ENCODE measurements around the gene AVL9. TPM values are rescaled to one million over a fixed set of nuclear protein-coding genes. Genes with fewer than 3 reads are reported as not detected.

Gene AVL9
- polyA plus RNA-seq, 6 donors from 2014 or later, result 10.7 to 19.8 (median 15.8) TPM

DNA sequence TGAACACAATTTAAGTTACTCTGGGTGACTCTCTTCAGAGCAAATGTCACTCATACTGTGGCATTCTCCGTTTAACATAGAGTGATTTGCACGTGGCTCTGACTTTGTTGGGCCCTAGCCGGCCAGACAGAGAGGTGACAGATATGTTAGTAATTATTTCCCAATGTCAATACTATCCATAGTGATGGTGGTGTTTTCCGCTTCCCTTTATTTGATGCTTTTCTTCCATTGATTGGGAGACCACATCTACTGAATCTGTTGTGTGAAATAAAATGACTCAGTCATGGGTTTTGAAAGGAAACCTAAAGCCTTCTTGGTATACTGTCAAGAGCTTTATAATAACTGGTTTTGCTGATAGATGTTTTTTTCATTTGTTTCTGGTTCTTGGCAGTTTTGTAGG lies 7.4 kb downstream of the AVL9 start:
- ATAC-seq (ENCODE audit: low read depth in 2 of 2), result no peak
- Mint-ChIP-seq H3K27me3 (no peaks in the 10 kb centered on the region), H3K9me3 (no peaks in the 10 kb centered on the region), H3K4me3 (peak overlapping the region in 2 of 8 donors; percentile 3 to 56), H3K4me1 (peaks cover 25 to 60% (median 39%) of the 10 kb centered on the region in 3 donors), H3K27ac (peak overlapping the region in 2 of 6 donors; percentile 16 to 79), H3K36me3 (no peaks in the 10 kb centered on the region)
- no peak for DNase-seq

DNA sequence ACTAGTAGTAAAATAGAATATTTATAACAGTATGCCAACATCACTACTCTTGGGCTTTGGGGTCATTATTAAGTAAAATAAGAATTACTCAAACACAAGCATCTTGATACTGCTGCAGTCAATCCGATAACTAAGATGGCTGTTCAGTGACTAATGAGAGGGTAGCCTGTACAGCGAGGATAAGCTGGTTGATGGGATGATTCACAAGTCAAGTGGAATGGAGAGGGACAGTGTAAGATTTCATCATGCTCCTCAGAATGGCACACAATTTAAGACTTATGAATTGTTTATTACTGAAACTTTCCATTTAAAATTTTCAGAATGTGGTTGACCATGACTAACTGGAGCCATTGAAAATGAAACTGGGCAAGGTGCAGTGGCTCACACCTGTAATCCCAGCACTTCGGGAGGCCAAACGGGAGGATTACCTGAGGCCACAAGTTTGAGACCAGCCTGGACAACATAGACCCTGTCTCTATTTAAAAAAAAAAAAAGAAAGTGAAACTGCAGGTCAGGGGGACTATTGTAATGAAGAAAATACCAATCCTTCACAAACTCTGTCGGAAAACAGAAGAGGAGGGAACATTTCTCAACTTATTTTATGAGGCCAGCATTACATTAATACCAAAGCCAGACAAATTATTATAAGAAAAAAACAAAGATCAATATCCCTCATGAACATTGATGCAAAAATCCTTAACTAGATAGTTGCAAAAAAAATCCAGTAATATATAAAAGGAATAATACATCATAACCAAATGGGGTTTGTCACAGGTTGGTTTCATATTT lies 11.2 kb downstream of the AVL9 start:
- H3K4me1 Mint-ChIP-seq, result peaks cover 29 to 63% (median 44%) of the 10 kb centered on the region in 3 donors
- ATAC-seq (ENCODE audit: low read depth in 2 of 2) (no peak), DNase-seq (no peak)
- H3K36me3 Mint-ChIP-seq, result no peaks in the 10 kb centered on the region
- peak overlapping the region in 1 of 6 donors; percentile 42 for H3K27ac Mint-ChIP-seq
- peak overlapping the region in 1 of 8 donors; percentile 47 for H3K4me3 Mint-ChIP-seq
- H3K27me3 Mint-ChIP-seq, result no peaks in the 10 kb centered on the region
- H3K9me3 Mint-ChIP-seq, result no peaks in the 10 kb centered on the region

DNA sequence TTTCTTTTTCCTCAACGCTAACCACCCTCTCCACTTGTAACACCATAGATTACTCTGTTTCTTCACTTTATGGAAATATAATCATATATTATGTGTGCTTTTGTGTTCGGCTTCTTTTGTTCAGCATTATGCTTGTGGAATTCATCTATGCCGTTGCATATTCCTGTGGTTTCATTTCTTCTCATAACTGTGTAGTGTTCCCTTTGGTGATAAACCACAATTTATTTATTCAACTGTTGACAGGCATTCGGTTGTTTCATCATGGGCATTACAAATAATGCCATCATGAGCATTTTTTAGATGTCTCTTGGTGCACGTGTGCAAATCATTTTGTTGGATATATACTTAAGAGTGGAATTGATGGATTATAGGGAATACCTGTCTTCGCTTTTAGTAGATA lies 12.1 kb downstream of the AVL9 start:
- H3K27me3 Mint-ChIP-seq, result no peaks in the 10 kb centered on the region
- no peak for DNase-seq
- ATAC-seq (ENCODE audit: low read depth in 2 of 2), result no peak
- H3K36me3 Mint-ChIP-seq, result no peaks in the 10 kb centered on the region
- H3K9me3 Mint-ChIP-seq, result no peaks in the 10 kb centered on the region
- H3K4me1 Mint-ChIP-seq, result peaks cover 35 to 67% (median 47%) of the 10 kb centered on the region in 3 donors
- no peak overlapping the region for H3K27ac Mint-ChIP-seq
- H3K4me3 Mint-ChIP-seq, result no peak overlapping the region

DNA sequence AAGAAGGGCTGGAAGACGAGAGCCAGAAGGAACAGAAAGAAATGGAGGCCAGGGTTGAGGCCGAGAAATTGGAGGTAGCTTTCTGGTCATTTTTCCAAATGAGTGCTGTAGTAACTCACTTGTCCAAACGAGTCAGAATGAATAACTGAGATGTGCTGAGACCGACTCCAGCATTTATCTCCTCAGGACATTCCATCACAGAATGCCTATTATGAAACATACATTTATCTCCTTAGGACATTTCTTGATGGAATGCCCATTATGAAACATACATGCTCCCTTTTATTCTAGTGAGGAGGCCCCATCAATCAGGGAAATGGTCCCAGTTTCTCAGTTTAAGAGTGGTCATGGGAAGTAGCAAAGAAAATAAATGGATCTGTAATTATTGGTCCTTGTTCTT lies 16.5 kb downstream of the AVL9 start:
- DNase-seq (no peak), ATAC-seq (ENCODE audit: low read depth in 2 of 2) (no peak)
- H3K36me3 Mint-ChIP-seq, result peaks cover 8 to 13% of the 10 kb centered on the region in 2 donors
- H3K27ac Mint-ChIP-seq, result peak overlapping the region in 4 of 6 donors; percentile 9 to 56 (median 46)
- H3K4me1 Mint-ChIP-seq, result peaks cover 67 to 90% (median 76%) of the 10 kb centered on the region in 3 donors
- H3K4me3 Mint-ChIP-seq, result no peak overlapping the region
- H3K9me3 Mint-ChIP-seq, result peaks cover 0 to under 1% (median 0%) of the 10 kb centered on the region in 7 donors
- H3K27me3 Mint-ChIP-seq, result no peaks in the 10 kb centered on the region

DNA sequence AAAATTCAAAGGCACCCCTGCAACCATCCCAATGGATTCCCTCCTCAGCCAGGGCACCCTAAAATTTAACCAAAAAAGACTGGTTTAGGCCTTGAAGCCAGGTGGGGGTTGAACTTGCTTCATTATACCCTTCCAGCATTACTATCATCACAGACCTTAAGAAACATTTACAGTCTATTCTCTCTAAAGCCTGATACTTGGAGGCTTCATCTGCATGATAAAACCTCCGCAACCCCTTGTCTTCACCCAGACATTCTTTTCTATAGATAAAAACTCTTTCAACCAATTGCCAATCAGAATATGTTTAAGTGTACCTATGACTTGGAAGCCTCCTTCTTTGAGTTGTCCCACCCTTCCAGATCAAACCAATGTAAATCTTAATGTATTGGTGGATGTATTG lies 17.9 kb downstream of the AVL9 start:
- no peak for DNase-seq
- Mint-ChIP-seq H3K4me3 (peak overlapping the region in 1 of 8 donors; percentile 26), H3K27ac (peak overlapping the region; percentile 25 to 74 (median 48)), H3K9me3 (peaks cover 0 to 10% (median 4%) of the 10 kb centered on the region in 7 donors), H3K36me3 (peaks cover 8 to 13% of the 10 kb centered on the region in 2 donors), H3K4me1 (peaks cover 58 to 79% (median 67%) of the 10 kb centered on the region in 3 donors), H3K27me3 (no peaks in the 10 kb centered on the region)
- no peak for ATAC-seq (ENCODE audit: low read depth in 2 of 2)

DNA sequence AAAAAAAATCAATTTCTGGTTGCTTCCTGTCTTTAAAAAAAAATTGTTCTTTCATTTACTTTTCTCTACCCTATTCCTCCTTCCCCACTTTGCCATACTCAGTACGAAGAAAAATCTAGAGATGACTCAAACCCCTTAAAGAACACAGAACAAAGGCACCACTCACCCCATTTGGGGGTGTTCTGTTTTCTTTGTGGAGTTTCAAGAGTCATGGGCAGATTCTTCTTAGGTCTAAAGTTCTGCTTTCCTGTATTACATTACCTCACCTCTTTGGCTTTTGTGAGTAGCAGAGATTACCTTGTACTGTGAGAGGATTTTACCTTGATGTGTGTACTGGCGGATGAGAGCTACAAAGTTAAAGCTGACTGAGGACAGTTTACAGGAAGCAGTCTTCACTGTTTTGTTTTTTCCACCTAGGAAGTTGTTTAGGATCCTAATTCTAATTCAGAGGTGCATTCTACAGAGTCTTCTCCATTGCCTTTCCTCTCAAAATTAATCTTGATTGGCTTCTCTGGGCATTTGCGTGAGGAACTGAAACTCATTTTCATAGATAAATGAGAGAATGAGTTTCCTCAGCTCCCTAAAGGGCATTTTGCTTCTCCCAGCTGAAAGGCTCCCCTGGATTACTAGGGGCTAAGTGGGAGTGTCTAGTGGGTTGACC lies 20.7 kb downstream of the AVL9 start:
- ATAC-seq (ENCODE audit: low read depth in 2 of 2) (peak in 1 of 2 donors; percentile 28), DNase-seq (no peak)
- no peaks in the 10 kb centered on the region for H3K27me3 Mint-ChIP-seq
- peaks cover 58 to 61% (median 60%) of the 10 kb centered on the region in 3 donors for H3K4me1 Mint-ChIP-seq
- peaks cover 17 to 25% of the 10 kb centered on the region in 2 donors for H3K36me3 Mint-ChIP-seq
- peaks cover 0 to 25% (median 18%) of the 10 kb centered on the region in 7 donors for H3K9me3 Mint-ChIP-seq
- peak overlapping the region in 3 of 8 donors; percentile 7 to 73 (median 11) for H3K4me3 Mint-ChIP-seq
- peak overlapping the region in 4 of 6 donors; percentile 13 to 94 (median 33) for H3K27ac Mint-ChIP-seq

DNA sequence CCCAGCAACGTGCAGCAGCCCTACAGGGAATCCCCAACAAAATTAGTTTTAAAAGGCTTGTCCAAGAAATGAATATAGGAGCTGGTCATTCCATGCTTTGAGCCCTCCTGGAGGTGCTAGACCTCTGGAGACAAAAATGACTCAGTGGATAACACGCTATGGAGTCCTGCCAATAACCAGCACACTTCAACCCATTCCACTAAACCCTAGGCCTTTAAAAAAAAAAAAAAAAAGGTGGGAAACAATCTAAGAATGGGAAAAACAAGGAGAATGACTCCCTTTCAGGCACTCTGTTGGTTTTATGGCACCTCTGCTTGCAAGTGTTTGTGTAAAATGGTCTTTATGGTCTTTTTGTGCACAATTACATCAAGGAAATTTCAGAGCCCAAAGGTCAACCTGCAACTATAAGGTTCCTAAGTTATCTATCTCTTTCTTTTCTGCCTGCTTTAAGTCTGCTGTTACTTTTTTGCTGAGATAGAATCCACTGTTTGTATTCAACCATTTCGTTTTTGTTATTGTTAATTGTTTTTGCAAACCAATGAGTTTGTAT lies 21.3 kb downstream of the AVL9 start:
- H3K4me3 Mint-ChIP-seq, result no peak overlapping the region
- peaks cover 54 to 59% (median 57%) of the 10 kb centered on the region in 3 donors for H3K4me1 Mint-ChIP-seq
- H3K9me3 Mint-ChIP-seq, result peaks cover 0 to 31% (median 23%) of the 10 kb centered on the region in 7 donors
- H3K27me3 Mint-ChIP-seq, result no peaks in the 10 kb centered on the region
- peaks cover 23 to 30% of the 10 kb centered on the region in 2 donors for H3K36me3 Mint-ChIP-seq
- DNase-seq (no peak), ATAC-seq (ENCODE audit: low read depth in 2 of 2) (no peak)
- H3K27ac Mint-ChIP-seq, result peak overlapping the region in 2 of 6 donors; percentile 30 to 84

DNA sequence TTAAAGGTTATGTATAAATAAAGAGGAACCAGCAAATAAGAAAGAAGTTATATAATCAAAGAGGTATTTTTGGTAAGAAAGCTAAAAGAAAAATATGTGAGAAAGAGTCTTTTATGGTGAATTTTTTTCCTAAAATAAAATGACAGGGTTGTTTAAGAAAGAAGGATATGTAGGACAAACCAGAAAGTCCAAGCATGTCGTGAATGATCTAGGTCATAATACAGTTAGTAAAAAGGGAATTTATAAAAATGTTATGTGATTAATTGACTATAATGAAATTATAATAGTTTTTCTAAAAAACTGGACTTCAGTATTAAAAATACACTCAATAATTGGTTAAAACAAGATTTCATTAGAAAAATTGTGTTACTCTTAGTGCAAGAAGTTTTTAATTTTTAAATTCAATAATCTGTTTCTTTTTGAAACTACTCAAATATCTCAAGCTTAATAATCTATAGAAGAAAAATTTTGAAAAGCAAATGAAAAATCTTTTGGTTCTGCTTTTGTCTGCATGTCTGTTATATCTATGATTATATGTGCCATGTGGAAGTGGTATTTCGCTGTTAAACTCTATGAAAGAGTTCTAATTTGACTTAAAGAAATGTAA lies 23.3 kb downstream of the AVL9 start:
- DNase-seq (no peak), ATAC-seq (ENCODE audit: low read depth in 2 of 2) (no peak)
- H3K27ac Mint-ChIP-seq, result peak overlapping the region in 1 of 6 donors; percentile 34
- peaks cover 34 to 36% of the 10 kb centered on the region in 2 donors for H3K36me3 Mint-ChIP-seq
- no peaks in the 10 kb centered on the region for H3K27me3 Mint-ChIP-seq
- H3K4me1 Mint-ChIP-seq, result peaks cover 41 to 49% (median 46%) of the 10 kb centered on the region in 3 donors
- peak overlapping the region in 1 of 8 donors; percentile 30 for H3K4me3 Mint-ChIP-seq
- H3K9me3 Mint-ChIP-seq, result peaks cover 4 to 40% (median 23%) of the 10 kb centered on the region in 7 donors

DNA sequence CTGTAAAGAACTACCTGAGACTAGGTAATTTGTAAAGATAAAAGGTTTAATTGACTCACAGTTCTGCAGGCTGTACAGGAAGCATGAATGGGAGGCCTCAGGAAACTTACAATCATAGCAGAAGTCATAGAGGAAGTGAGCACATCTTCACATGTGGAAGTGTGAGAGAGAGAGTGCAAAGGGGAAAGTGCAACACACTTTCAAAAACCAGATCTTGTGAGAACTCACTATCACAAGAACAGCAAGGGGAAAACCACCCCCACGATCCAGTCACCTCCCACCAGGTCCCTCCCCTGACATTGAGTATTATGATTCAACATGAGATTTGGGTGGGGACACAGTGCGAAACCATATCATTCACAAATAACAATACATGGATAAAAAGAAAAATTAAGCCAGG lies 24.5 kb downstream of the AVL9 start:
- Mint-ChIP-seq H3K27me3 (no peaks in the 10 kb centered on the region), H3K9me3 (peaks cover 4 to 40% (median 23%) of the 10 kb centered on the region in 7 donors), H3K4me1 (peaks cover 36 to 40% (median 38%) of the 10 kb centered on the region in 3 donors), H3K36me3 (peaks cover 31 to 33% of the 10 kb centered on the region in 2 donors), H3K27ac (no peak overlapping the region), H3K4me3 (peak overlapping the region in 2 of 8 donors; percentile 8 to 46)
- ATAC-seq (ENCODE audit: low read depth in 2 of 2) (no peak), DNase-seq (no peak)

DNA sequence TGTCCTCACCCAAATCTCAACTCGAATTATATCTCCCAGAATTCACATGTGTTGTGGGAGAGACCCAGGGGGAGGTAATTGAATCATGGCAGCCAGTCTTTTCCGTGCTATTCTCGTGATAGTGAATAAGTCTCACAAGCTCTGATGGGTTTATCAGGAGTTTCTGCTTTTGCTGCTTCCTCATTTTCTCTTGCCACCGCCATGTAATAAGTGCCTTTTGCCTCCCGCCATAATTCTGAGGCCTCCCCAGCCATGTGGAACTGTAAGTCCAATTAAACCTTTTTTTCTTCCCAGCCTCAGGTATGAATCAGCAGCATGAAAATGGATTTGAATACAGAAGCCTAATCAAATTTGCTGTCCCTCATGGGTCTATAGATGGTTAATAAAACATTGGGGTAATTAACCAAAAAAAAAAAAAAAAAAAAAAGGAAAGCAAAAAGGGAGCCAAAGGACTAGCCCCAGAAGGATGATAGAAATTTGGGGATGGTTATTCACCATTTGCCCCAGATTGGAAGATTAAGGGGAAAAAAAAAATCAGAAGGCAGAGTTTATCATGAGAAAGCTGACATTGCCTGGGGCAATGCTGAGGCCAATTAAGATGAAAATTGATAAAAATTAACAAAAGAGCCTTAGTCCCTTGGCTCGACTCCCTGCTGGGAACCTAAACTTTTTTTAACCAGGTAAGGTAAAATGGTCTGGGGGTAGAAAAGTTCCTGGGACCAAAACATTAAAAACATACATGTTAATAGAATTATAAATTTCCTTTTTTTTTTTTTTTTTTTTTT lies 27.6 kb downstream of the AVL9 start:
- Mint-ChIP-seq H3K4me3 (no peak overlapping the region), H3K4me1 (peaks cover 19 to 22% (median 20%) of the 10 kb centered on the region in 3 donors)

DNA sequence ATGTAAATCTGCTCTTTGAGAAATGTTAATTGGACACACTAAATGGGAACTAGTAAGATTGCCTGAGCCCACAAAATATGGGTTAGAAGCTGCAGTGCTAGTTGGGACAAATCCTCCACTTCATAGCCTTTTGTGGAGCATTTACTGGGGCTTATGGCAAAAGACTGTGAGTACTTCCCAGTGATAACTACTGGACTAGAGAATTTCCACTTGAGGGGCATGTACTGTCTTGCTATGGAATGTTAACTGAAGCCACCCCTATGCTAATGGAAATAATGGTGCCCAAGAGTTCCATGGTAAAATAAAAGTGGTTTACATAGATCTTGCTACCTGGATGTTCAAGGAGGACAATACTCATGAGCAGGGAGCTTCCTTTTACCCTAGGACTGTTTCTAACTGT lies 29.3 kb downstream of the AVL9 start:
- Mint-ChIP-seq H3K4me3 (no peak overlapping the region), H3K27ac (no peak overlapping the region), H3K4me1 (peaks cover 22 to 28% (median 24%) of the 10 kb centered on the region in 3 donors), H3K27me3 (no peaks in the 10 kb centered on the region), H3K9me3 (peaks cover 4 to 28% (median 14%) of the 10 kb centered on the region in 7 donors), H3K36me3 (peaks cover 22 to 30% of the 10 kb centered on the region in 2 donors)
- DNase-seq, result no peak
- ATAC-seq (ENCODE audit: low read depth in 2 of 2), result no peak

More for the DNA sequence above, 27.6 kb downstream of the AVL9 start:
- no peaks in the 10 kb centered on the region for H3K27me3 Mint-ChIP-seq
- ATAC-seq (ENCODE audit: low read depth in 2 of 2), result no peak
- DNase-seq, result no peak
- peaks cover 22 to 33% of the 10 kb centered on the region in 2 donors for H3K36me3 Mint-ChIP-seq
- H3K27ac Mint-ChIP-seq, result peak overlapping the region in 3 of 6 donors; percentile 65 to 78 (median 68)
- H3K9me3 Mint-ChIP-seq, result peaks cover 4 to 31% (median 18%) of the 10 kb centered on the region in 7 donors

DNA sequence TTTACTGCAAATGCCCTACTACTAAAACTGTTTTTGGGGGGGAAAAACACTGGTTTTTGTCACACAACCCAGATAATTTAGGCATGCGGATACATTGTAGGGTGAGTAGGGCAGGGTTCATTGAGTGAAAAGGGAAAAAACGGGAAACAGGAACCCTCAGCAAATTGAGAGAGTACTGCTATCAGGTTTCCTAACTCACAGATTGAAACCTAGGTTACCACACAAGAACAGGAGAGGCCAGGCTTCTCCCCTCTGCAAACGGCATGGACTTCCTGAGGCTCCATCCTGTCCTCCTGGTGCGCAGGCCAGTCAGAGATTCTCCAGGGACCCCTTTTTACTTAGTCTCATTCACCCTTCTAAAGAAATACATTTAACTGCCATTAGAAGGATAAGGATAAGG lies 30.6 kb downstream of the AVL9 start:
- peaks cover 4 to 18% (median 7%) of the 10 kb centered on the region in 7 donors for H3K9me3 Mint-ChIP-seq
- no peak for DNase-seq
- no peak for ATAC-seq (ENCODE audit: low read depth in 2 of 2)
- peaks cover 17 to 20% of the 10 kb centered on the region in 2 donors for H3K36me3 Mint-ChIP-seq
- H3K4me1 Mint-ChIP-seq, result peaks cover 18 to 24% (median 24%) of the 10 kb centered on the region in 3 donors
- H3K4me3 Mint-ChIP-seq, result no peak overlapping the region
- H3K27me3 Mint-ChIP-seq, result no peaks in the 10 kb centered on the region
- H3K27ac Mint-ChIP-seq, result no peak overlapping the region
